ENCODE data around the gene RPL3.

The RPL3 gene

GRCh38 chr22:39270280-39270679, 49.1 kb downstream of the RPL3 start:
- DNase-seq, result no peak
- Histone ChIP-seq H3K4me3 (ENCODE audit: low read depth, low read length) (no peak overlapping the region), H3K27ac (no peak overlapping the region), H3K9me3 (ENCODE audit: severe bottlenecking) (peaks cover 3% of the 10 kb centered on the region), H3K36me3 (no peaks in the 10 kb centered on the region), H3K27me3 (ENCODE audit: insufficient read depth, low read depth, severe bottlenecking) (no peaks in the 10 kb centered on the region)
- TF ChIP-seq CTCF (IDR thresholded peaks at IDR 0.05; ENCODE audit: low read depth, low read length), result no peak

GRCh38 chr22:39269095-39269790, 50.2 kb downstream of the RPL3 start:
- DNase-seq, result no peak
- TF ChIP-seq CTCF (IDR thresholded peaks at IDR 0.05; ENCODE audit: low read depth, low read length), result no peak
- Histone ChIP-seq H3K9me3 (ENCODE audit: severe bottlenecking) (peaks cover 3% of the 10 kb centered on the region), H3K4me3 (ENCODE audit: low read depth, low read length) (no peak overlapping the region), H3K27ac (no peak overlapping the region), H3K36me3 (no peaks in the 10 kb centered on the region), H3K27me3 (ENCODE audit: insufficient read depth, low read depth, severe bottlenecking) (no peaks in the 10 kb centered on the region)

GRCh38 chr22:39268645-39269044, 50.8 kb downstream of the RPL3 start:
- H3K4me3 ChIP-seq (ENCODE audit: low read depth, low read length), result no peak overlapping the region
- no peak for DNase-seq
- no peak overlapping the region for H3K27ac ChIP-seq
- peaks cover 3% of the 10 kb centered on the region for H3K9me3 ChIP-seq (ENCODE audit: severe bottlenecking)
- no peak for TF ChIP-seq CTCF (IDR thresholded peaks at IDR 0.05; ENCODE audit: low read depth, low read length)
- H3K36me3 ChIP-seq, result no peaks in the 10 kb centered on the region
- no peaks in the 10 kb centered on the region for H3K27me3 ChIP-seq (ENCODE audit: insufficient read depth, low read depth, severe bottlenecking)

GRCh38 chr22:39267974-39268373, 51.4 kb downstream of the RPL3 start:
- Histone ChIP-seq H3K36me3 (no peaks in the 10 kb centered on the region), H3K27ac (no peak overlapping the region), H3K27me3 (ENCODE audit: insufficient read depth, low read depth, severe bottlenecking) (no peaks in the 10 kb centered on the region), H3K4me3 (ENCODE audit: low read depth, low read length) (no peak overlapping the region), H3K9me3 (ENCODE audit: severe bottlenecking) (peaks cover 3% of the 10 kb centered on the region)
- DNase-seq, result no peak
- TF ChIP-seq CTCF (IDR thresholded peaks at IDR 0.05; ENCODE audit: low read depth, low read length), result no peak

GRCh38 chr22:39266398-39267030, 52.9 kb downstream of the RPL3 start:
- Histone ChIP-seq H3K27ac (no peak overlapping the region), H3K36me3 (no peaks in the 10 kb centered on the region), H3K27me3 (ENCODE audit: insufficient read depth, low read depth, severe bottlenecking) (no peaks in the 10 kb centered on the region), H3K9me3 (ENCODE audit: severe bottlenecking) (peaks cover 3% of the 10 kb centered on the region), H3K4me3 (ENCODE audit: low read depth, low read length) (no peak overlapping the region)
- TF ChIP-seq CTCF (IDR thresholded peaks at IDR 0.05; ENCODE audit: low read depth, low read length), result no peak
- DNase-seq, result peak; percentile 48

Measured in WERI-Rb-1 (cell line).